OCI-LY1 (cell line): ENCODE measurements around the gene FAM83F.

Experiments
- EZH2 ChIP-seq: fragments of 200-600 bp; sonication (generic), shearing (Covaris generic); IDR thresholded peaks from 2 replicates; pipeline ENCODE4 v1.8.0; 2017; ENCODE audit warnings: borderline replicate concordance, mixed run types, mild to moderate bottlenecking, antibody characterized with exemption, low read length, moderate library complexity, mixed read lengths
- TF ChIP-seq, protein P1 (sequence below): fragments of 200-600 bp; sonication (generic), shearing (Covaris generic); IDR thresholded peaks from 2 replicates; pipeline ENCODE4 v1.5.1; 2017; ENCODE audit warnings: mild to moderate bottlenecking, antibody characterized with exemption, low read length, moderate library complexity, mixed read lengths

DNA sequence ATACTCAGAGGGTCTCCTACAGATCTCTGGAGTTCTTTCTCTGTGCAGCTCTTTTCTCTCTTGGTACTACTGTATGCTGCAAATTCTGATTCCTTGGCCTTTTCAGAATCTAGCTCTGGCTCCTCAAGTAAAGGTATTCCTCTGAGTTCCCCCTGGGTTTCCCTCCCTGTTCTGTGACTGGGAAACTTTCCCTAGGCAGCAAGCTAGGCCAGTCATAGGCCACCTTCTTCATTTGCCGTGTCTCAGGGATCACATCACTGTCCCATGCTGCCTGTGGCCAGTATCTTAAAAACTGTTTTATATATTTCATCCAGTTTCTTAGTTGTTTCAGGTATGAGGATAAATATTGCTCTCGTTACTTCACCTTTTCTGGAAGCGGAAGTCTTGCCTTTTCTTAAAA, 71.2 kb downstream of the FAM83F start:
- TF ChIP-seq, protein P1, sequence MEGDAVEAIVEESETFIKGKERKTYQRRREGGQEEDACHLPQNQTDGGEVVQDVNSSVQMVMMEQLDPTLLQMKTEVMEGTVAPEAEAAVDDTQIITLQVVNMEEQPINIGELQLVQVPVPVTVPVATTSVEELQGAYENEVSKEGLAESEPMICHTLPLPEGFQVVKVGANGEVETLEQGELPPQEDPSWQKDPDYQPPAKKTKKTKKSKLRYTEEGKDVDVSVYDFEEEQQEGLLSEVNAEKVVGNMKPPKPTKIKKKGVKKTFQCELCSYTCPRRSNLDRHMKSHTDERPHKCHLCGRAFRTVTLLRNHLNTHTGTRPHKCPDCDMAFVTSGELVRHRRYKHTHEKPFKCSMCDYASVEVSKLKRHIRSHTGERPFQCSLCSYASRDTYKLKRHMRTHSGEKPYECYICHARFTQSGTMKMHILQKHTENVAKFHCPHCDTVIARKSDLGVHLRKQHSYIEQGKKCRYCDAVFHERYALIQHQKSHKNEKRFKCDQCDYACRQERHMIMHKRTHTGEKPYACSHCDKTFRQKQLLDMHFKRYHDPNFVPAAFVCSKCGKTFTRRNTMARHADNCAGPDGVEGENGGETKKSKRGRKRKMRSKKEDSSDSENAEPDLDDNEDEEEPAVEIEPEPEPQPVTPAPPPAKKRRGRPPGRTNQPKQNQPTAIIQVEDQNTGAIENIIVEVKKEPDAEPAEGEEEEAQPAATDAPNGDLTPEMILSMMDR = no peak
- TF ChIP-seq EZH2 = no peak
